CD1c-positive myeloid dendritic cell (primary cell): Measurements from ENCODE around the gene DNAH17.

Experiments
- DNase-seq: peaks from one replicate; pipeline ENCODE4 v3.0.0-alpha.2; 2016; ENCODE audit errors: extremely low spot score

Gene DNAH17

GRCh38 chr17:78494696-78495330 lies 82.4 kb downstream of the DNAH17 start:
- DNase-seq = no peak

- no peak for DNase-seq
Measured at GRCh38 chr17:78493853-78494695, 83.1 kb downstream of the DNAH17 start.

GRCh38 chr17:78493450-78493849 lies 83.7 kb downstream of the DNAH17 start:
- peak; percentile 33 for DNase-seq

GRCh38 chr17:78492116-78492799 lies 84.9 kb downstream of the DNAH17 start:
- no peak for DNase-seq

GRCh38 chr17:78491236-78492115 lies 85.7 kb downstream of the DNAH17 start:
- no peak for DNase-seq

GRCh38 chr17:78490673-78491072 lies 86.5 kb downstream of the DNAH17 start:
- no peak for DNase-seq

- no peak for DNase-seq
Measured at GRCh38 chr17:78490156-78490555, 87.0 kb downstream of the DNAH17 start.

GRCh38 chr17:78488867-78489634 lies 88.1 kb downstream of the DNAH17 start:
- DNase-seq = no peak

- no peak for DNase-seq
Measured at GRCh38 chr17:78488156-78488555, 89.0 kb downstream of the DNAH17 start.

- no peak for DNase-seq
Measured at GRCh38 chr17:78486946-78487680, 90.1 kb downstream of the DNAH17 start.

GRCh38 chr17:78486228-78486802 lies 90.9 kb downstream of the DNAH17 start:
- DNase-seq = no peak

- DNase-seq = no peak
Measured at GRCh38 chr17:78485290-78486168, 91.7 kb downstream of the DNAH17 start.

- peak; percentile 13 for DNase-seq
Measured at GRCh38 chr17:78484271-78485246, 92.6 kb downstream of the DNAH17 start.

- DNase-seq = no peak
Measured at GRCh38 chr17:78479369-78479768, 97.8 kb downstream of the DNAH17 start.

- no peak for DNase-seq
Measured at GRCh38 chr17:78478757-78479297, 98.4 kb downstream of the DNAH17 start.

- no peak for DNase-seq
Measured at GRCh38 chr17:78477913-78478756, 99.1 kb downstream of the DNAH17 start.
